Uterus (tissue), 4 donors: ENCODE data around the gene MYO9B. TPM values are rescaled to one million over a fixed set of nuclear protein-coding genes. Genes with fewer than 3 reads are reported as not detected.
"Not testable (repeated sequence)": the region's sequence is repeated elsewhere in the genome, so short reads cannot be mapped to it uniquely, and the experiment has no call there.

Experiments
- DNase-seq, 2 donors: peaks; one replicate each; pipeline ENCODE4 v3.0.0-alpha.2; 2019 to 2020
- H3K27ac ChIP-seq, 2 donors: fragments of 200-600 bp; sonication (generic); 1 replicate in 1 of 2; 2 replicates in 1 of 2; pipeline ENCODE4 v1.5.1; 2016 to 2018
- H3K27me3 ChIP-seq, 2 donors: fragments of 200-600 bp; sonication (generic); one replicate each; pipeline ENCODE4 v1.5.1; 2018 to 2019; ENCODE audit warnings: control low read depth in 1 of 2
- H3K36me3 ChIP-seq, 2 donors: fragments of 200-600 bp; sonication (generic); one replicate each; pipeline ENCODE4 v1.5.1; 2019; ENCODE audit warnings: control low read depth in 1 of 2
- H3K4me1 ChIP-seq, 2 donors: fragments of 200-600 bp; sonication (generic); one replicate each; pipeline ENCODE4 v1.5.1; 2018 to 2019; ENCODE audit warnings: control low read depth in 1 of 2
- H3K4me3 ChIP-seq, 2 donors: fragments of 200-600 bp; sonication (generic); 1 replicate in 1 of 2; 2 replicates in 1 of 2; pipeline ENCODE4 v1.5.1; 2018 to 2019; ENCODE audit warnings: mild to moderate bottlenecking in 1 of 2
- H3K9me3 ChIP-seq, 2 donors: fragments of 200-600 bp; sonication (generic); one replicate each; pipeline ENCODE4 v1.5.1; 2019; ENCODE audit warnings: control low read depth in 1 of 2
- POLR2A ChIP-seq, 2 donors: fragments of 450-650 bp; IDR thresholded peaks; one replicate each; pipeline ENCODE4 v1.6.1; 2016; ENCODE audit warnings: antibody characterized with exemption in 2 of 2, mild to moderate bottlenecking in 1 of 2, moderate library complexity in 1 of 2
- intact Hi-C: fragments of 100-400 bp; cut with DNase I; formaldehyde crosslinking; loops from one replicate; pipeline ENCODE4 v1.15.1; 2023; ENCODE audit warnings: low total_unique reads
- total RNA-seq, 4 donors: library from RNA; depleted of rRNA in 3 of 4; stranded (reverse); fragments of >200 nt in 3 of 4; gene quantifications; one replicate each; pipeline versions ENCODE4 v1.1.0 to v1.2.4, GENCODE V29; 2014 to 2023
- TF ChIP-seq, protein P1 (sequence below), 4 experiments: fragments of 200-600 bp in 2 of 4; fragments of 450-650 bp in 2 of 4; sonication (generic) in 2 of 4; IDR thresholded peaks; one replicate each; pipeline ENCODE4 v1.5.1; 2016 to 2019; ENCODE audit warnings: antibody characterized with exemption in 4 of 4, mild to moderate bottlenecking in 2 of 4, moderate library complexity in 1 of 4
- donor health status: DM: yes; HTN: yes; CAD: no.

Gene MYO9B
- total RNA-seq, 4 donors from 2014 or later, result 17.6 to 117 (median 54.1) TPM

DNA sequence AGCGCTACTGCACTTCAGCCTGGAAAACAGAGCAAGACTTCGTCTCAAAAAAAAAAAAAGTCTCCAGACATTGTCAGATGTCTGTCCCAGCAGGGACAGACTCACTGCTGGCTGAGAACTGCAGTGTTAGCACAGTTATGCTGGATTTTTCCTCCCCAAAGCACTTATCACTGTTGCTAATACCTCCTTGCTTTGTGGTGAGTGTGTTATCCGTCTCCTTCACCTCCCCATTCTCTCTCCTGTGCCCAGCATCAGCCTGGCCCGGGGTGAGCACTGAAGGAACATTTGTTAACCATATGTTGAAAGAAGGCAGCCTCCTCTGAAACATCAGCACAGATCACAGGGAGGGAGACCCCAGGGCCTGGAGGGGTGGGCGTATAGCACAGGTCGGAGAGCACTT, 11.3 kb downstream of the MYO9B start:
- Histone ChIP-seq H3K36me3 (no peaks in the 10 kb centered on the region), H3K9me3 (no peaks in the 10 kb centered on the region), H3K27me3 (no peaks in the 10 kb centered on the region), H3K4me1 (peaks cover 0 to 21% of the 10 kb centered on the region in 2 donors), H3K4me3 (no peak overlapping the region), H3K27ac (peak overlapping the region in 1 of 2 donors; percentile 95)
- no peak for DNase-seq
- intact Hi-C loops, result no loop called here
- no peak for TF ChIP-seq POLR2A (IDR thresholded peaks at IDR 0.05)
- TF ChIP-seq, protein P1, sequence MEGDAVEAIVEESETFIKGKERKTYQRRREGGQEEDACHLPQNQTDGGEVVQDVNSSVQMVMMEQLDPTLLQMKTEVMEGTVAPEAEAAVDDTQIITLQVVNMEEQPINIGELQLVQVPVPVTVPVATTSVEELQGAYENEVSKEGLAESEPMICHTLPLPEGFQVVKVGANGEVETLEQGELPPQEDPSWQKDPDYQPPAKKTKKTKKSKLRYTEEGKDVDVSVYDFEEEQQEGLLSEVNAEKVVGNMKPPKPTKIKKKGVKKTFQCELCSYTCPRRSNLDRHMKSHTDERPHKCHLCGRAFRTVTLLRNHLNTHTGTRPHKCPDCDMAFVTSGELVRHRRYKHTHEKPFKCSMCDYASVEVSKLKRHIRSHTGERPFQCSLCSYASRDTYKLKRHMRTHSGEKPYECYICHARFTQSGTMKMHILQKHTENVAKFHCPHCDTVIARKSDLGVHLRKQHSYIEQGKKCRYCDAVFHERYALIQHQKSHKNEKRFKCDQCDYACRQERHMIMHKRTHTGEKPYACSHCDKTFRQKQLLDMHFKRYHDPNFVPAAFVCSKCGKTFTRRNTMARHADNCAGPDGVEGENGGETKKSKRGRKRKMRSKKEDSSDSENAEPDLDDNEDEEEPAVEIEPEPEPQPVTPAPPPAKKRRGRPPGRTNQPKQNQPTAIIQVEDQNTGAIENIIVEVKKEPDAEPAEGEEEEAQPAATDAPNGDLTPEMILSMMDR (IDR thresholded peaks at IDR 0.05), result no peak

DNA sequence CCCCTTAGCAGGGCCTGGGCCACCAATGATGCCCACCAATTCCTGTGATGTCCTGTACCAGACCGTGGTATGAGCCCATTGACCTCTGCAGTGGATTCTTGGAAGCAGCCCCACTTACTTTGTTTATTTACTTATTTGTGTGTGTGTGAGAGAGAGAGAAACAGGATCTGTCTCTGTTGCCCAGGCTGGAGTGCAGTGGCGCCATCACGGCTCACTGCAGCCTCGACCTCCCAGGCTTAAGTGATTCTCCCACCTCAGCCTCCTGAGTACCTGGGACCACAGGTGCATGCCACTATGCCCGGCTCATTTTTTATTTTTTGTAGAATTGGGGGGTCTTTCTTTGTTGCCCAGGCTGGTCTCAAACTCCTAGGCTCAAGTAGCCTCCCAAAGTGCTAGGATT, 13.0 kb downstream of the MYO9B start:
- Histone ChIP-seq H3K36me3 (no peaks in the 10 kb centered on the region), H3K9me3 (no peaks in the 10 kb centered on the region), H3K27ac (peak overlapping the region; percentile 76 to 95), H3K27me3 (no peaks in the 10 kb centered on the region), H3K4me1 (peaks cover 0 to 17% of the 10 kb centered on the region in 2 donors), H3K4me3 (no peak overlapping the region)
- intact Hi-C loops, result no loop called here
- no peak for DNase-seq
- no peak for TF ChIP-seq POLR2A (IDR thresholded peaks at IDR 0.05)

DNA sequence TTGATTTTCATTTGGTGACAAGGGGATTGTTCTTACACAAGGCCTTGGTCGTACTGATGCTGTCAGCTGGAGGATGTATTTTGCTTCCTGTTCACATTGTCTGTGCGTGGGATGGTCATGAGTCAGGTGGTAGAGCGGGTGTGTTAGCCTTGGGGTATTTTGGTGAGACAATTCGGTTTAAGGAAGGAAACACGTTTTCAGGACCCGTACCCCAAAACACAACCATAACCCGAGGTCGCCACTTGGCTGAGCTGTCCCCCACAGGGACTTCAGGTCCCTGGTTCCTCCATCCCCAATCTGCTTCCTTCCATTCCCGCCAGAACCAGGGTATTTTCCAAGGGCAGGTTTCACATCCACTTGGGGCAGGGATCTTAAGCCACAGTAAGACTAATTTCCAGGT, 15.0 kb downstream of the MYO9B start:
- Histone ChIP-seq H3K27ac (peak overlapping the region; percentile 76 to 95), H3K4me3 (no peak overlapping the region), H3K27me3 (no peaks in the 10 kb centered on the region), H3K36me3 (no peaks in the 10 kb centered on the region), H3K9me3 (no peaks in the 10 kb centered on the region), H3K4me1 (peaks cover 4 to 25% of the 10 kb centered on the region in 2 donors)
- no peak for TF ChIP-seq POLR2A (IDR thresholded peaks at IDR 0.05)
- TF ChIP-seq, protein P1 (IDR thresholded peaks at IDR 0.05), result no peak
- no peak for DNase-seq
- intact Hi-C loops, result no loop called here

DNA sequence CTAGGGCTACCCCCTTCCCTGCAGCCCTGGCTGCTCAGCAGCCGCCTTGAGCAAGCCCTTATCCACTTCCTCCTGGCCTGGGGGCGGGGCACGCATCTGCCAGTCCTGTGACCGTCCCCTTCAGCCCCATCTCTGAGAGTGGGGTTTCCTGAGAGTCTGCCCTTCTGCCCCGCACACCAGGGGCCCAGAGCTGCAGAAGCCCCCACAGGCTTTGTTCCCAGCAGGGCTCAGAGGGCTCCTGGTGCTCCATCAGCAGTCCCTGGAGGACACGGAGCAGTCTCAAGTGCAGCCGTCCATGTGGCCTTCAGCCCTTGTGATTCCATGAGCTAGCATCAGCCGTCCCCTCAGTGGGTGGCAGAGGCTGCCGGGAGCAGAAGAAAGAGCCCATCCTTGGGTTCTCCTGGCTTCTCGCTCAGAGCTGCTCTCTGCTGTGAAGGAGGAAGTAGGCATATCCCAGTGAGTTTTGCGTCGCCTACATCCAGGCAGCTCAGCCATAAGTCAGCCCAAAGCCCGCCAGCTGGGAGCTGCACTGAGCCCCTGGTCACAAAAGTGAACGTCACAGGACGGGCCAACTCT, 16.3 kb downstream of the MYO9B start:
- intact Hi-C loops, result no loop called here
- TF ChIP-seq POLR2A (IDR thresholded peaks at IDR 0.05), result no peak
- TF ChIP-seq, protein P1 (IDR thresholded peaks at IDR 0.05), result no peak
- Histone ChIP-seq H3K27me3 (no peaks in the 10 kb centered on the region), H3K9me3 (no peaks in the 10 kb centered on the region), H3K4me3 (no peak overlapping the region), H3K27ac (peak overlapping the region in 1 of 2 donors; percentile 95), H3K36me3 (no peaks in the 10 kb centered on the region), H3K4me1 (peaks cover 4 to 26% of the 10 kb centered on the region in 2 donors)
- no peak for DNase-seq

DNA sequence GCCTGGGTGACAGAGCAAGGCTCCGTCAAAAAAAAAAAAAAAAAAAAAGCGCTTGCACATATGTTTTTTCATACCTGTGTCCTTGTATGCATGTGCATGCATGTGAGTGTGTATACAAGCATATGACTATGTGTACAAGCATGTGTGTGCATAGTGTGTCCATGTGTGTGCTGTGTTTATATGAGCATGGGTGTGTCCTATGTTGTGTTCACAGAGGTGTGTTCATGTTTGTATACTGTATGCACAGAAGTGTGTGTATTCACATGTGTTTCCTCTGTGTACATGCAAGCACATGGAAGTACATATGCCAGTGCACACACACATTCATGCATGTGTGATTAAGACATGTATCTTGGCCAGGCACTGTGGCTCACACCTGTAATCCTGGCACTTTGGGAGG, 17.1 kb downstream of the MYO9B start:
- Histone ChIP-seq H3K4me1 (peaks cover 4 to 26% of the 10 kb centered on the region in 2 donors), H3K27ac (no peak overlapping the region), H3K36me3 (no peaks in the 10 kb centered on the region), H3K9me3 (no peaks in the 10 kb centered on the region), H3K27me3 (no peaks in the 10 kb centered on the region), H3K4me3 (no peak overlapping the region)
- TF ChIP-seq, protein P1 (IDR thresholded peaks at IDR 0.05), result no peak
- no peak for TF ChIP-seq POLR2A (IDR thresholded peaks at IDR 0.05)
- intact Hi-C loops, result no loop called here
- no peak for DNase-seq

DNA sequence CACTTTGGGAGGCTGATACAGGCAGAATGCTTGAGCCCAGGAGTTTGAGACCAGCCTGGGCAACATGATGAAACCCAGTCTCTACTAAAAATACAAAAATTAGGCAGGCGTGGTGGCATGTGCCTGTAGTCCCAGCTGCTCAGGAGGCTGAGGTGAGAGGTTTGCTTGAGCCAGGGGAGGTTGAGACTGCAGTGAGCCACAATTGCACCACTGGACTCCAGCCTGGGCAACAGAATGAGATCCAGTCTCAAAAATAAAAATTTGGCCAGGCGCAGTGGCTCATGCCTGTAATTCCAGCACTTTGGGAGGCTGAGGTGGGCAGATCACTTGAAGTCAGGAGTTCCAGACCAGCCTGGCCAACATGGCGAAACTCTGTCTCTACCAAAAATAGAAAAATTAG, 19.1 kb downstream of the MYO9B start:
- intact Hi-C loops, H3K9me3 ChIP-seq, H3K4me3 ChIP-seq, H3K36me3 ChIP-seq, H3K27me3 ChIP-seq, DNase-seq: not testable (repeated sequence)
- Histone ChIP-seq H3K4me1 (peaks cover 4 to 15% of the 10 kb centered on the region in 2 donors), H3K27ac (peak overlapping the region; percentile 83 to 91)
